Naive thymus-derived CD4-positive, alpha-beta T cell (primary cell): ENCODE results near the gene PTPRE. TPM values are rescaled to one million over a fixed set of nuclear protein-coding genes. Genes with fewer than 3 reads are reported as not detected.

Source experiments
- ATAC-seq: fragments of 150-1000 bp; cut with Tn5 transposase; 2 replicates; pipeline ENCODE4 v1.10.0; 2021; ENCODE audit warnings: mild to moderate bottlenecking, moderate library complexity
- CTCF ChIA-PET: fragments of 350-600 bp; sonication (Branson Sonifier 250); formaldehyde crosslinking; loops from one replicate; lab custom pipeline; 2021; ENCODE audit warnings: antibody characterized with exemption; lab: Charles Lee
- POLR2A ChIA-PET: fragments of 350-600 bp; sonication (Branson Sonifier 250); formaldehyde crosslinking; loops from one replicate; lab custom pipeline; 2021; ENCODE audit warnings: antibody characterized with exemption, inconsistent platforms; lab: Charles Lee
- DNase-seq, 9 donors: peaks; one replicate each; pipeline versions ENCODE4 v3.0.0 to v3.0.0-alpha.2; 2020 to 2022; ENCODE audit warnings: mixed read lengths in 1 of 9
- H3K27ac ChIP-seq: one replicate; pipeline ENCODE4 v1.7.0; 2013; ENCODE audit warnings: mild to moderate bottlenecking, low read depth, low read length, moderate library complexity
- H3K27me3 ChIP-seq, 2 donors: one replicate each; pipeline ENCODE4 v1.7.0; 2013; ENCODE audit warnings: low read length in 2 of 2, mild to moderate bottlenecking in 2 of 2, moderate library complexity in 2 of 2; ENCODE audit not compliant: control insufficient read depth in 2 of 2, insufficient read depth in 2 of 2
- H3K36me3 ChIP-seq, 3 experiments: 1 replicate in 2 of 3; 2 replicates in 1 of 3; pipeline ENCODE4 v1.7.0; 2013; ENCODE audit warnings: low read length in 3 of 3, mild to moderate bottlenecking in 3 of 3, moderate library complexity in 1 of 3; ENCODE audit not compliant: insufficient read depth in 3 of 3, control insufficient read depth in 2 of 3
- H3K4me1 ChIP-seq, 2 donors: one replicate each; pipeline ENCODE4 v1.7.0; 2013; ENCODE audit warnings: low read length in 2 of 2, mild to moderate bottlenecking in 2 of 2, moderate library complexity in 1 of 2; ENCODE audit not compliant: control insufficient read depth in 2 of 2, insufficient read depth in 2 of 2
- H3K4me3 ChIP-seq: 2 replicates; pipeline ENCODE4 v1.7.0; 2013; ENCODE audit warnings: mild to moderate bottlenecking, low read length
- H3K9me3 ChIP-seq, 3 experiments: 1 replicate in 2 of 3; 2 replicates in 1 of 3; pipeline ENCODE4 v1.7.0; 2013; ENCODE audit warnings: low read length in 3 of 3; ENCODE audit not compliant: control insufficient read depth in 2 of 3
- H3K27ac Mint-ChIP-seq, 9 donors: one replicate each; pipeline ENCODE4 v1.8.0; 2020 to 2022; ENCODE audit warnings: mixed read lengths in 9 of 9, mild to moderate bottlenecking in 8 of 9, moderate library complexity in 5 of 9, inconsistent platforms in 2 of 9
- H3K27me3 Mint-ChIP-seq, 5 donors: one replicate each; pipeline ENCODE4 v1.8.0; 2021 to 2022; ENCODE audit warnings: mixed read lengths in 5 of 5, mild to moderate bottlenecking in 1 of 5
- H3K36me3 Mint-ChIP-seq, 5 donors: one replicate each; pipeline ENCODE4 v1.8.0; 2020 to 2022; ENCODE audit warnings: mixed read lengths in 5 of 5, mild to moderate bottlenecking in 3 of 5, inconsistent platforms in 1 of 5
- H3K4me1 Mint-ChIP-seq, 7 donors: one replicate each; pipeline ENCODE4 v1.8.0; 2020 to 2022; ENCODE audit warnings: mixed read lengths in 7 of 7, mild to moderate bottlenecking in 3 of 7, inconsistent platforms in 1 of 7
- H3K4me3 Mint-ChIP-seq, 10 donors: one replicate each; pipeline ENCODE4 v1.8.0; 2020 to 2022; ENCODE audit warnings: mild to moderate bottlenecking in 10 of 10, mixed read lengths in 10 of 10, moderate library complexity in 6 of 10, inconsistent platforms in 2 of 10
- H3K9me3 Mint-ChIP-seq, 11 donors: one replicate each; pipeline ENCODE4 v1.8.0; 2020 to 2022; ENCODE audit warnings: mixed read lengths in 11 of 11, mild to moderate bottlenecking in 4 of 11, inconsistent platforms in 1 of 11, moderate library complexity in 1 of 11
- intact Hi-C, 2 donors: fragments of 100-400 bp; cut with micrococcal nuclease; formaldehyde crosslinking; loops; one replicate each; pipeline ENCODE4 v1.15.1; 2023
- polyA plus RNA-seq, 2 donors: library from polyadenylated mRNA; unstranded; fragments of 300-500 nt; fragmentation: Illumina TruSeq; gene quantifications; one replicate each; pipeline ENCODE4 v1.2.3, GENCODE V29; 2021
- total RNA-seq, 6 experiments: library from RNA in 5 of 6; stranded (reverse) in 5 of 6; gene quantifications; 1 replicate in 5 of 6; 2 replicates in 1 of 6; pipeline ENCODE4 v1.2.3 and lab custom pipeline; 2021 to 2026

PTPRE gene
- total and polyA plus RNA-seq, 7 experiments from 2014 or later = 6.6 to 237 (median 27.9) TPM

GRCh38 chr10:127905848-127906261 lies 1.0 kb upstream of the PTPRE start:
- peaks cover 20 to 47% (median 24%) of the 10 kb centered on the region in 5 donors for H3K27me3 Mint-ChIP-seq
- CTCF ChIA-PET = interaction anchor here (1.4 to 2.4 kb wide), 4 partner anchors 106 to 166 kb away, joined by 5 to 14 read pairs (median 8); no protein-coding TSS in a partner anchor
- ATAC-seq (no peak), DNase-seq (no peak)
- intact Hi-C loops = loop anchor here (1.0 to 5.0 kb wide), 5 partner anchors 86 to 306 kb away; no protein-coding TSS in a partner anchor
- H3K27ac ChIP-seq = no peak overlapping the region
- H3K4me3 ChIP-seq = no peak overlapping the region
- H3K4me3 Mint-ChIP-seq = peak overlapping the region in 7 of 10 donors; percentile 2 to 54 (median 43)
- no peaks in the 10 kb centered on the region for H3K4me1 ChIP-seq
- H3K36me3 Mint-ChIP-seq = no peaks in the 10 kb centered on the region
- no peaks in the 10 kb centered on the region for H3K9me3 ChIP-seq
- no peak overlapping the region for H3K27ac Mint-ChIP-seq
- H3K36me3 ChIP-seq = no peaks in the 10 kb centered on the region
- peaks cover 0 to 8% (median 0%) of the 10 kb centered on the region in 7 donors for H3K4me1 Mint-ChIP-seq
- POLR2A ChIA-PET = no interaction called here
- peaks cover 0 to 1% (median 0%) of the 10 kb centered on the region in 11 donors for H3K9me3 Mint-ChIP-seq
- H3K27me3 ChIP-seq = no peaks in the 10 kb centered on the region

DNA sequence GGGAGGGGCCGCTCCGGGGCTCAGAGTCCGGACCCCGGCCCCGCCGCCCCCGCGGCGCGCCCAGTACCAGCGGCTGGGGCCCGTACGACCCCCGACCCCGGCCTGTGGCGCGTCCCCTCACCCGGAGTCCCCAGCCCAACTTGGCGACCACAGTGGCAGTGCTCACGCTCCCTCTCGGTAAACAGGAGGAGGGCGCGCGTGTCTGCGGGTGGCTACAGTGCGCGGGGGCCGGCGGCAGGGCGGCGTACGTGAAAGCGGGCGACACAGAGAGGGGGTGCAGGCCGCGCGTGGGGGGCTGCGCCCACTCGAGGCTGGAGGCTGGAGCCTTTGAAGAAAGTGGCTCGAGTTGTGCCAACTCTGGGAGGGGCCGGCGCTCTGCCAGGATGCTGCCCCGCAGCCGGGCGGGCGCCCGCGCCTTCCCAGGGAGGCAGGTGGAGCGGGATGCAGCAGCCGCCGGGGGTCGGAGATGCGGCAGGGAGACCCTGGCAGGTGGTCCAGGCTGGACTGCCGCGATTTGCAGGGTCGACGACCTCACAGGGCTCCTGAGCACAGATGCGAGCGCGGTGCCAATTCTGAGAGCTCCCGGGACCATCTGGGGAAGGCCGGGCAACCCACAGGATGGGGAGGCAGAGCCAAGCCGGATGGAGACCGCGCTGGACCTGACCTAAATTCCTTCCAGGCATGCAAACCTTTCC lies 655 bp downstream of the PTPRE start:
- Histone ChIP-seq H3K27me3 (no peaks in the 10 kb centered on the region), H3K4me3 (peak overlapping the region; percentile 39), H3K4me1 (no peaks in the 10 kb centered on the region), H3K27ac (no peak overlapping the region), H3K9me3 (no peaks in the 10 kb centered on the region), H3K36me3 (no peaks in the 10 kb centered on the region)
- Mint-ChIP-seq H3K4me3 (peak overlapping the region in 9 of 10 donors; percentile 8 to 61 (median 38)), H3K4me1 (peaks cover 0 to 8% (median 0%) of the 10 kb centered on the region in 7 donors), H3K36me3 (no peaks in the 10 kb centered on the region), H3K27me3 (peaks cover 20 to 44% (median 24%) of the 10 kb centered on the region in 5 donors), H3K9me3 (peaks cover 0 to 1% (median 0%) of the 10 kb centered on the region in 11 donors), H3K27ac (no peak overlapping the region)
- intact Hi-C loops = loop anchor here (1.0 to 5.0 kb wide), 4 partner anchors 85 to 305 kb away; no protein-coding TSS in a partner anchor
- CTCF ChIA-PET = interaction anchor here (0.7 to 2.4 kb wide), 6 partner anchors 100 to 243 kb away, joined by 3 to 14 read pairs (median 4); no protein-coding TSS in a partner anchor
- DNase-seq (peak in 3 of 9 donors; percentile 1 to 32 (median 21)), ATAC-seq (peak; percentile 45)
- POLR2A ChIA-PET = no interaction called here

DNA sequence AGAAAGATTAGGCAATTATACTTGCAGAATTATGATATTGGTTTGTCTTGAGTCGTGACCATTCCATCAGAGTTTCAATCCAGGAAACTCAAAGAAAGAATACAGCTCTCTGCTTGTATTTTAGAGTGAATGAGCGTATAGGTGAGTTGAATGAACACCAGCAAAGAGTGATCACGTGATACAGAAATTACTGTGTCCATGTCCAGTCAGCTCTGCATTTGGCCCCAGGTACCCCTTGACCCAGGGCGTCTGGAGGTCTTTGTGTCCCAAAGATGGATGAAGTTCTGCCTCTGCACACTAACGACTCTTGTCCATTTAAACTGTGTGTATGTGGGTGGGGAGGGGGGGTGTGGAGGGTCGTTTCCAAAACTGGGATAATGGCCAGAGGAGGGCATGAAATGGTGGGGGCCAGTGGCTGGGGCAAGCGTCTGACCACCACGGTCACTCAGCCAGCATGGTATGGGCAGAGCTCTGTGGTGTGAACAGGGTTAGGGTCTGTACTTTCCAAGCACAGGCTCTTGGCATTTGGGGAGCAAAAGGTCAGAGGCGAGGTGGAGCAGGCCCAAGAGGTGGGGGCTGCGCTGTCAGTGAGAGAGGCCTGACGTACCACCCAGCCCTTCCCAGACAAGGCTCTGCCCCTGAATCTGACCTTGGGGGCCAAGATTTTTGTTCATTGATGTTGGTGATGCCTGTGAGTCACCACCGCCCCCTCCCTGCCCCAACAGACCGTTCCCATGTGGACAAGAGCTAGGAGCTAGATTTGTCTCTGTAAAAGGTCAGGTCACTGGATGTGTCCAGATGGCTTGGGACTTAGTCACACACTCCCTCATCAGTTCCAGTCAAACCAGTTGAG lies 1.4 kb downstream of the PTPRE start:
- Mint-ChIP-seq H3K4me1 (peaks cover 0 to 8% (median 0%) of the 10 kb centered on the region in 7 donors), H3K36me3 (no peaks in the 10 kb centered on the region), H3K9me3 (peaks cover 0 to 1% (median 0%) of the 10 kb centered on the region in 11 donors), H3K4me3 (peak overlapping the region in 9 of 10 donors; percentile 3 to 61 (median 29)), H3K27me3 (peaks cover 20 to 38% (median 24%) of the 10 kb centered on the region in 5 donors), H3K27ac (no peak overlapping the region)
- Histone ChIP-seq H3K4me3 (no peak overlapping the region), H3K4me1 (no peaks in the 10 kb centered on the region), H3K27me3 (no peaks in the 10 kb centered on the region), H3K9me3 (no peaks in the 10 kb centered on the region), H3K27ac (no peak overlapping the region), H3K36me3 (no peaks in the 10 kb centered on the region)
- DNase-seq (no peak), ATAC-seq (no peak)
- ChIA-PET POLR2A (no interaction called here), CTCF (no interaction called here)
- intact Hi-C loops = loop anchor here (5.0 kb wide), 2 partner anchors 84 to 304 kb away; no protein-coding TSS in a partner anchor

GRCh38 chr10:127908959-127909267 lies 2.0 kb downstream of the PTPRE start:
- Mint-ChIP-seq H3K4me1 (peaks cover 0 to 8% (median 0%) of the 10 kb centered on the region in 7 donors), H3K36me3 (no peaks in the 10 kb centered on the region), H3K4me3 (peak overlapping the region in 1 of 10 donors; percentile 33), H3K27me3 (peaks cover 20 to 36% (median 24%) of the 10 kb centered on the region in 5 donors), H3K27ac (no peak overlapping the region), H3K9me3 (peaks cover 0 to 1% (median 0%) of the 10 kb centered on the region in 11 donors)
- no peak for ATAC-seq
- H3K9me3 ChIP-seq = no peaks in the 10 kb centered on the region
- no peak overlapping the region for H3K4me3 ChIP-seq
- no peak for DNase-seq
- intact Hi-C loops = loop anchor here (5.0 kb wide), 2 partner anchors 83 to 303 kb away; no protein-coding TSS in a partner anchor
- ChIA-PET CTCF (no interaction called here), POLR2A (no interaction called here)
- no peaks in the 10 kb centered on the region for H3K27me3 ChIP-seq
- H3K4me1 ChIP-seq = no peaks in the 10 kb centered on the region
- no peaks in the 10 kb centered on the region for H3K36me3 ChIP-seq
- no peak overlapping the region for H3K27ac ChIP-seq

GRCh38 chr10:127909716-127910463 lies 3.0 kb downstream of the PTPRE start:
- CTCF ChIA-PET = no interaction called here
- H3K36me3 ChIP-seq = no peaks in the 10 kb centered on the region
- peak overlapping the region in 3 of 10 donors; percentile 3 to 19 (median 19) for H3K4me3 Mint-ChIP-seq

DNA sequence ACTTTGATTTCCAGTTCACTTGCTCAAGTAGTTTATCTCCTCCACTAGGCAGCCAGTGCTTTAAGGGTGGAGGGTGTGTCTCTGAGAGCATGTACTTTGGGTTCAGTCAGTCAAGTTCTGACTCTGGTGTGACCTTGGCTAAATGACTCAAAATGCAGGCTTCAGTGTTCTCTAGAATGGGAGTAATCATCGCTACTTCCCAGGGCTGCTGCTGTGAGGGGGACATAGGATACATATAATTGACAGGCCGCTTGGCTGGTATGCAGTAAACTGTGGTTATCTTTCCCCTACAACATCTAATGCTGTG lies 3.5 kb downstream of the PTPRE start:
- ATAC-seq = no peak
- H3K4me3 ChIP-seq = no peak overlapping the region
- Mint-ChIP-seq H3K27ac (no peak overlapping the region), H3K36me3 (no peaks in the 10 kb centered on the region), H3K4me3 (no peak overlapping the region), H3K27me3 (peaks cover 14 to 31% (median 15%) of the 10 kb centered on the region in 5 donors), H3K4me1 (peaks cover 0 to 8% (median 0%) of the 10 kb centered on the region in 7 donors), H3K9me3 (peaks cover 0 to 1% (median 0%) of the 10 kb centered on the region in 11 donors)
- H3K27me3 ChIP-seq = no peaks in the 10 kb centered on the region
- H3K27ac ChIP-seq = no peak overlapping the region
- no peaks in the 10 kb centered on the region for H3K36me3 ChIP-seq
- intact Hi-C loops = no loop called here
- ChIA-PET POLR2A (no interaction called here), CTCF (no interaction called here)
- H3K4me1 ChIP-seq = no peaks in the 10 kb centered on the region
- no peaks in the 10 kb centered on the region for H3K9me3 ChIP-seq
- no peak for DNase-seq

More at GRCh38 chr10:127909716-127910463, 3.0 kb downstream of the PTPRE start:
- no peak for ATAC-seq
- peaks cover 19 to 36% (median 20%) of the 10 kb centered on the region in 5 donors for H3K27me3 Mint-ChIP-seq
- Histone ChIP-seq H3K4me1 (no peaks in the 10 kb centered on the region), H3K27ac (no peak overlapping the region), H3K9me3 (no peaks in the 10 kb centered on the region), H3K4me3 (no peak overlapping the region), H3K27me3 (no peaks in the 10 kb centered on the region)
- no peak for DNase-seq
- H3K9me3 Mint-ChIP-seq = peaks cover 0 to 1% (median 0%) of the 10 kb centered on the region in 11 donors
- intact Hi-C loops = loop anchor here (5.0 kb wide), 2 partner anchors 82 to 302 kb away; no protein-coding TSS in a partner anchor
- POLR2A ChIA-PET = no interaction called here
- H3K4me1 Mint-ChIP-seq = peaks cover 0 to 8% (median 0%) of the 10 kb centered on the region in 7 donors
- peak overlapping the region in 1 of 9 donors; percentile 21 for H3K27ac Mint-ChIP-seq
- H3K36me3 Mint-ChIP-seq = no peaks in the 10 kb centered on the region
